HepG2 (cell line): Measurements from ENCODE around the gene NOX3. TPM values are rescaled to one million over a fixed set of nuclear protein-coding genes. Genes with fewer than 3 reads are reported as not detected.
A peak's percentile ranks its signal among the peaks of the same experiment; 100 is the strongest.

ENCODE experiments used
- BRD4 ChIP-seq: sonication (generic); formaldehyde crosslinking; IDR thresholded peaks from 2 replicates; pipeline ENCODE4 v1.4.0; 2020; ENCODE audit warnings: missing genetic modification reagents
- CEBPG ChIP-seq: IDR thresholded peaks from 2 replicates; pipeline ENCODE4 v1.6.1; 2016
- CHD2 ChIP-seq: IDR thresholded peaks from 2 replicates; pipeline ENCODE4 v1.6.1; 2011; ENCODE audit warnings: low read depth, low read length, improper control_type of control experiment
- FOXA3 ChIP-seq: IDR thresholded peaks from 2 replicates; pipeline ENCODE4 v1.6.1; 2016; ENCODE audit warnings: missing genetic modification reagents, missing compliant biosample characterization
- FOXM1 ChIP-seq: sonication (generic); formaldehyde crosslinking; IDR thresholded peaks from 2 replicates; pipeline ENCODE4 v1.5.0; 2020; ENCODE audit warnings: missing genetic modification reagents
- HOXA5 ChIP-seq: sonication (generic); formaldehyde crosslinking; IDR thresholded peaks from 2 replicates; pipeline ENCODE4 v1.4.0; 2020; ENCODE audit warnings: missing genetic modification reagents
- MAFG ChIP-seq: sonication (generic); formaldehyde crosslinking; IDR thresholded peaks from 2 replicates; pipeline ENCODE4 v1.5.1; 2020; ENCODE audit warnings: mild to moderate bottlenecking, missing genetic modification reagents
- SCMH1 ChIP-seq: sonication (generic); formaldehyde crosslinking; IDR thresholded peaks from 2 replicates; pipeline ENCODE4 v1.9.0; 2021; ENCODE audit warnings: missing genetic modification reagents, mild to moderate bottlenecking, borderline replicate concordance
- SNAPC2 ChIP-seq: sonication (generic); formaldehyde crosslinking; IDR thresholded peaks from 2 replicates; pipeline ENCODE4 v1.8.1; 2022; ENCODE audit warnings: mild to moderate bottlenecking, missing genetic modification reagents
- SOX13 ChIP-seq, 3 experiments: fragments of 450-650 bp in 1 of 3; sonication (generic) in 1 of 3; formaldehyde crosslinking in 1 of 3; IDR thresholded peaks in 2 of 3; conservative IDR thresholded peaks in 1 of 3; 2 replicates each; pipeline versions ENCODE4 v1.5.0 to v1.6.1; 2016 to 2020; ENCODE audit warnings: antibody characterized with exemption in 1 of 3, mild to moderate bottlenecking in 1 of 3, missing compliant biosample characterization in 1 of 3, missing genetic modification reagents in 1 of 3, moderate library complexity in 1 of 3
- TBX3 ChIP-seq: fragments of 450-650 bp; IDR thresholded peaks from 2 replicates; pipeline ENCODE4 v1.6.1; 2017; ENCODE audit warnings: antibody characterized with exemption, mild to moderate bottlenecking, inconsistent platforms, borderline replicate concordance
- TMF1 ChIP-seq: sonication (generic); formaldehyde crosslinking; IDR thresholded peaks from 2 replicates; pipeline ENCODE4 v1.8.1; 2022; ENCODE audit warnings: low read depth, missing genetic modification reagents
- YEATS2 ChIP-seq: sonication (generic); formaldehyde crosslinking; IDR thresholded peaks from 2 replicates; pipeline ENCODE4 v1.4.0; 2020; ENCODE audit warnings: missing genetic modification reagents, borderline replicate concordance
- ZBTB38 ChIP-seq: sonication (generic); formaldehyde crosslinking; IDR thresholded peaks from 2 replicates; pipeline ENCODE4 v1.5.1; 2020; ENCODE audit warnings: mild to moderate bottlenecking, missing genetic modification reagents
- ZFX ChIP-seq: sonication (generic); formaldehyde crosslinking; IDR thresholded peaks from 2 replicates; pipeline ENCODE4 v1.4.0; 2020; ENCODE audit warnings: mild to moderate bottlenecking, low read depth, missing genetic modification reagents, moderate library complexity
- ZMYM3 ChIP-seq: sonication (generic); formaldehyde crosslinking; IDR thresholded peaks from 2 replicates; pipeline ENCODE4 v1.5.1; 2020; ENCODE audit warnings: mild to moderate bottlenecking, missing genetic modification reagents
- ZNF205 ChIP-seq: IDR thresholded peaks from 2 replicates; pipeline ENCODE4 v1.6.1; 2018; ENCODE audit warnings: missing biosample characterization, missing genetic modification reagents
- ZNF350 ChIP-seq: sonication (generic); formaldehyde crosslinking; IDR thresholded peaks from 2 replicates; pipeline ENCODE4 v1.4.0; 2020; ENCODE audit warnings: mild to moderate bottlenecking, low read depth, missing genetic modification reagents, borderline replicate concordance
- ZNF430 ChIP-seq: sonication (generic); formaldehyde crosslinking; IDR thresholded peaks from 2 replicates; pipeline ENCODE4 v1.9.0; 2021; ENCODE audit warnings: mild to moderate bottlenecking, missing genetic modification reagents
- ZNF674 ChIP-seq: sonication (generic); formaldehyde crosslinking; IDR thresholded peaks from 2 replicates; pipeline ENCODE4 v1.5.0; 2020; ENCODE audit warnings: low read depth, mild to moderate bottlenecking, missing genetic modification reagents
- ZSCAN25 ChIP-seq: sonication (generic); formaldehyde crosslinking; IDR thresholded peaks from 2 replicates; pipeline ENCODE4 v1.8.0; 2022; ENCODE audit warnings: mild to moderate bottlenecking, missing genetic modification reagents
- polyA plus RNA-seq, 8 experiments: library from polyadenylated mRNA; depleted of rRNA in 3 of 8; stranded (reverse) in 7 of 8; unstranded in 1 of 8; fragments of >200 nt; fragmentation: Illumina TruSeq in 4 of 8; extraction: Trizol in 4 of 8; gene quantifications; 2 replicates each; pipeline versions ENCODE4 v1.2.1 to v1.2.3, GENCODE V29; 2011 to 2016; ENCODE audit warnings: low read depth in 4 of 8, missing spikeins in 1 of 8, mixed read lengths in 1 of 8; ENCODE audit not compliant: insufficient read depth in 1 of 8
- total RNA-seq, 5 experiments: library from RNA; depleted of rRNA; stranded (reverse); fragments of >200 nt; fragmentation: Illumina TruSeq; extraction: Trizol; gene quantifications; 2 replicates each; pipeline ENCODE4 v1.2.3, GENCODE V29; 2016; ENCODE audit warnings: low read depth in 1 of 5
- TF ChIP-seq, protein P1 (sequence below): sonication (generic); formaldehyde crosslinking; IDR thresholded peaks from 2 replicates; pipeline ENCODE4 v1.4.0; 2020; ENCODE audit warnings: missing genetic modification reagents
- TF ChIP-seq, protein P2 (sequence below): IDR thresholded peaks from 2 replicates; pipeline ENCODE4 v1.6.1; 2012; ENCODE audit warnings: low read length, improper control_type of control experiment
- TF ChIP-seq, protein P3 (sequence below): sonication (generic); formaldehyde crosslinking; IDR thresholded peaks from 2 replicates; pipeline ENCODE4 v1.4.0; 2020; ENCODE audit warnings: low read depth, mild to moderate bottlenecking, missing genetic modification reagents

The NOX3 gene
- total and polyA plus RNA-seq, 2 of the 13 experiments (the other 11 are each of a cell fraction or from before 2014, with no cell fraction given): 0.09 to 0.18 TPM

DNA sequence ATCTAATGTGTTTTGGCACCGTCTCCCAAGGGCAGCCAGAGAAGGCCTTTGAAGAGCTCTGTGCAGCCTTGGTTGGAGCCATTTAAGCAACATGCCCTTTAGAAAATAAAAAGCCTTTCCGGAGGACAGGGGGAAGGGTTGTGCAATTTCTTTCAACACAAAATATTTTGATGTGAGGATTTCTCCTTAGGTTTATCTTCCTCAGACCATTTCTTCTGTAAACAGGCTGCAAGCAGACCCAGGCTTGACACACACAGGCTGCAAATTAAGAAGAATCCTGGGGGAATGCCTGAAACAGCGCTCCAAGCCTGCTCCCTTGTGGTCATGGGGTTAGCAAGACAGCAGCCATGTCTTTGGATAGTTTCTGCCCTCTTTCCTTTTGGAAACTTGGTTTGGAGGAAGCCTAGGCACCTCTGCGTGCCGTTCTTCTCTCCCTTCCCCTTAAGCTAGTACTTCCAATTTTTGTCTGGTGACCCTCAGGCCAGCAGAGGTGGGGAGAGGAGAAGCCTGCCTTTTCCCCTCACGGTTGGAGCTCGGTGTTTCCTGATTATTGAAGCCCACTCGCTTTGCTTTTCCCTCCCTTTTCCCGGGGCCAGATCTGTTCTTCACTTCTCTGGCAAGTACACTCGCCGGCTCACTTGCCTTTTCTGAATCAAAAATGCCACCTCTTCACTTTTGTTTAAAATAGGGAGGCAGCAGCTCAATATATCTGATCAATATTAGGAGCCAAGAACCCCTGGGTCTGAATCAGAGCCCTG lies 39.6 kb upstream of the NOX3 start (continued):
- TF ChIP-seq SCMH1 (no peak), BRD4 (CRISPR knock-in tag) (peak; percentile 97), SOX13 (IDR thresholded peaks at IDR 0.05) (no peak), SOX13 (CRISPR knock-in tag; conservative IDR thresholded peaks at IDR 0.05 in 1 of 2, IDR thresholded peaks at IDR 0.05 in 1 of 2) (peak in 1 of 2 experiments; percentile 76; a peak in 2 of 4 replicates), FOXA3 (peak; percentile 91), TBX3 (no peak), MAFG (no peak), CEBPG (CRISPR knock-in tag) (peak; percentile 90), YEATS2 (CRISPR knock-in tag) (0 out of 2 replicates have a peak, but pooled peaks have one; percentile 41), FOXM1 (CRISPR knock-in tag) (no peak), ZNF674 (CRISPR knock-in tag) (no peak), TMF1 (CRISPR knock-in tag) (no peak), SNAPC2 (CRISPR knock-in tag) (peak; percentile 76; the same call in 1 of the 2 replicates), ZSCAN25 (CRISPR knock-in tag) (0 out of 2 replicates have a peak, but pooled peaks have one; percentile 41), ZMYM3 (CRISPR knock-in tag) (peak; percentile 66; the same call in 1 of the 2 replicates), ZNF350 (peak; percentile 71), HOXA5 (CRISPR knock-in tag) (peak; percentile 23; the same call in 1 of the 2 replicates), ZFX (CRISPR knock-in tag) (no peak), CHD2 (no peak), ZNF205 (CRISPR knock-in tag) (0 out of 2 replicates have a peak, but pooled peaks have one; percentile 44), ZBTB38 (CRISPR knock-in tag) (peak; percentile 86), ZNF430 (peak; percentile 73; the same call in 1 of the 2 replicates)
- TF ChIP-seq, protein P1, sequence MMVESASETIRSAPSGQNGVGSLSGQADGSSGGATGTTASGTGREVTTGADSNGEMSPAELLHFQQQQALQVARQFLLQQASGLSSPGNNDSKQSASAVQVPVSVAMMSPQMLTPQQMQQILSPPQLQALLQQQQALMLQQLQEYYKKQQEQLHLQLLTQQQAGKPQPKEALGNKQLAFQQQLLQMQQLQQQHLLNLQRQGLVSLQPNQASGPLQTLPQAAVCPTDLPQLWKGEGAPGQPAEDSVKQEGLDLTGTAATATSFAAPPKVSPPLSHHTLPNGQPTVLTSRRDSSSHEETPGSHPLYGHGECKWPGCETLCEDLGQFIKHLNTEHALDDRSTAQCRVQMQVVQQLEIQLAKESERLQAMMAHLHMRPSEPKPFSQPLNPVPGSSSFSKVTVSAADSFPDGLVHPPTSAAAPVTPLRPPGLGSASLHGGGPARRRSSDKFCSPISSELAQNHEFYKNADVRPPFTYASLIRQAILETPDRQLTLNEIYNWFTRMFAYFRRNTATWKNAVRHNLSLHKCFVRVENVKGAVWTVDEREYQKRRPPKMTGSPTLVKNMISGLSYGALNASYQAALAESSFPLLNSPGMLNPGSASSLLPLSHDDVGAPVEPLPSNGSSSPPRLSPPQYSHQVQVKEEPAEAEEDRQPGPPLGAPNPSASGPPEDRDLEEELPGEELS: peak; percentile 86
- TF ChIP-seq, protein P2, sequence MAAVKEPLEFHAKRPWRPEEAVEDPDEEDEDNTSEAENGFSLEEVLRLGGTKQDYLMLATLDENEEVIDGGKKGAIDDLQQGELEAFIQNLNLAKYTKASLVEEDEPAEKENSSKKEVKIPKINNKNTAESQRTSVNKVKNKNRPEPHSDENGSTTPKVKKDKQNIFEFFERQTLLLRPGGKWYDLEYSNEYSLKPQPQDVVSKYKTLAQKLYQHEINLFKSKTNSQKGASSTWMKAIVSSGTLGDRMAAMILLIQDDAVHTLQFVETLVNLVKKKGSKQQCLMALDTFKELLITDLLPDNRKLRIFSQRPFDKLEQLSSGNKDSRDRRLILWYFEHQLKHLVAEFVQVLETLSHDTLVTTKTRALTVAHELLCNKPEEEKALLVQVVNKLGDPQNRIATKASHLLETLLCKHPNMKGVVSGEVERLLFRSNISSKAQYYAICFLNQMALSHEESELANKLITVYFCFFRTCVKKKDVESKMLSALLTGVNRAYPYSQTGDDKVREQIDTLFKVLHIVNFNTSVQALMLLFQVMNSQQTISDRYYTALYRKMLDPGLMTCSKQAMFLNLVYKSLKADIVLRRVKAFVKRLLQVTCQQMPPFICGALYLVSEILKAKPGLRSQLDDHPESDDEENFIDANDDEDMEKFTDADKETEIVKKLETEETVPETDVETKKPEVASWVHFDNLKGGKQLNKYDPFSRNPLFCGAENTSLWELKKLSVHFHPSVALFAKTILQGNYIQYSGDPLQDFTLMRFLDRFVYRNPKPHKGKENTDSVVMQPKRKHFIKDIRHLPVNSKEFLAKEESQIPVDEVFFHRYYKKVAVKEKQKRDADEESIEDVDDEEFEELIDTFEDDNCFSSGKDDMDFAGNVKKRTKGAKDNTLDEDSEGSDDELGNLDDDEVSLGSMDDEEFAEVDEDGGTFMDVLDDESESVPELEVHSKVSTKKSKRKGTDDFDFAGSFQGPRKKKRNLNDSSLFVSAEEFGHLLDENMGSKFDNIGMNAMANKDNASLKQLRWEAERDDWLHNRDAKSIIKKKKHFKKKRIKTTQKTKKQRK: no peak
- TF ChIP-seq, protein P3, sequence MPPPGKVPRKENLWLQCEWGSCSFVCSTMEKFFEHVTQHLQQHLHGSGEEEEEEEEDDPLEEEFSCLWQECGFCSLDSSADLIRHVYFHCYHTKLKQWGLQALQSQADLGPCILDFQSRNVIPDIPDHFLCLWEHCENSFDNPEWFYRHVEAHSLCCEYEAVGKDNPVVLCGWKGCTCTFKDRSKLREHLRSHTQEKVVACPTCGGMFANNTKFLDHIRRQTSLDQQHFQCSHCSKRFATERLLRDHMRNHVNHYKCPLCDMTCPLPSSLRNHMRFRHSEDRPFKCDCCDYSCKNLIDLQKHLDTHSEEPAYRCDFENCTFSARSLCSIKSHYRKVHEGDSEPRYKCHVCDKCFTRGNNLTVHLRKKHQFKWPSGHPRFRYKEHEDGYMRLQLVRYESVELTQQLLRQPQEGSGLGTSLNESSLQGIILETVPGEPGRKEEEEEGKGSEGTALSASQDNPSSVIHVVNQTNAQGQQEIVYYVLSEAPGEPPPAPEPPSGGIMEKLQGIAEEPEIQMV: no peak
